LNCAP (cell line): ENCODE data around the gene ANKRD27.

Experiments
- CTCF ChIP-seq: fragments of 450-650 bp; IDR thresholded peaks from 2 replicates; pipeline ENCODE4 v1.5.1; 2017; ENCODE audit warnings: mild to moderate bottlenecking

The ANKRD27 gene

GRCh38 chr19:32674931-32675719, at the start of gene ANKRD27:
TSS of gene ANKRD27 (minus strand) at chr19:32675180. CDS start at chr19:32659015, 16,165 bp downstream.
- no peak for TF ChIP-seq CTCF

- no peak for TF ChIP-seq CTCF
These were observed 45.9 kb upstream of the ANKRD27 start for GRCh38 chr19:32720936-32721250.

GRCh38 chr19:32720216-32720935, 45.4 kb upstream of the ANKRD27 start:
- no peak for TF ChIP-seq CTCF

- TF ChIP-seq CTCF: no peak
These were observed 44.7 kb upstream of the ANKRD27 start, which contains the start of gene TDRD12 for GRCh38 chr19:32719611-32720059. TSS of gene TDRD12 (plus strand) at chr19:32719767. CDS start at chr19:32720073, 306 bp downstream.

GRCh38 chr19:32718286-32718685, 43.3 kb upstream of the ANKRD27 start:
- TF ChIP-seq CTCF: no peak

- no peak for TF ChIP-seq CTCF
These were observed 42.5 kb upstream of the ANKRD27 start for GRCh38 chr19:32717496-32717895.

GRCh38 chr19:32711747-32712146, 36.8 kb upstream of the ANKRD27 start:
- TF ChIP-seq CTCF: no peak
